ENCODE results near the gene MED12L.

GRCh38 chr3:151379083-151379734 is 293.7 kb downstream of the MED12L start:
- TF ChIP-seq CTCF (IDR thresholded peaks at IDR 0.05; ENCODE audit: insufficient read depth, low read length), result peak; percentile 71
- no peak for TF ChIP-seq POLR2AphosphoS5 (IDR thresholded peaks at IDR 0.05; ENCODE audit: low read depth)
- no peak for TF ChIP-seq REST (IDR thresholded peaks at IDR 0.05; ENCODE audit: insufficient replicate concordance, low read depth)
- TF ChIP-seq GABPA (IDR thresholded peaks at IDR 0.05; ENCODE audit: low read depth), result no peak
- no peak for TF ChIP-seq SPI1 (IDR thresholded peaks at IDR 0.05; ENCODE audit: borderline replicate concordance, low read depth)
